ENCODE data around the gene ACVR1. TPM values are rescaled to one million over a fixed set of nuclear protein-coding genes. Genes with fewer than 3 reads are reported as not detected.
A peak's percentile ranks its signal among the peaks of the same experiment; 100 is the strongest.

The ACVR1 gene
- total RNA-seq = 10 to 100 TPM; 18.7 to 19.4 TPM

GRCh38 chr2:157876066-157876785, at the start of gene ACVR1:
TSS of gene ACVR1 (minus strand) at chr2:157876330. CDS start at chr2:157799493, 76,837 bp downstream.
- peak; percentile 91 for DNase-seq
- Mint-ChIP-seq H3K4me3 (peak within 1 kb of the TSS; percentile 86), H3K27ac (peak within 1 kb of the TSS; percentile 75), H3K9me3 (ENCODE audit: low read depth) (no peaks in the 10 kb centered on the region), H3K4me1 (peaks cover 58% of the 10 kb centered on the region), H3K27me3 (no peaks in the 10 kb centered on the region), H3K36me3 (peaks cover 8% of the 10 kb centered on the region)
- CTCF ChIA-PET = interaction anchor here (0.6 to 3.0 kb wide), 19 partner anchors 9 to 585 kb away, joined by 3 to 32 read pairs (median 4); partner anchors contain the start of gene ACVR1C
- peak; percentile 86 for ATAC-seq

- H3K4me3 Mint-ChIP-seq = no peak overlapping the region
- DNase-seq = no peak
- no peak for ATAC-seq
- H3K36me3 Mint-ChIP-seq = no peaks in the 10 kb centered on the region
- peaks cover 2% of the 10 kb centered on the region for H3K9me3 Mint-ChIP-seq (ENCODE audit: low read depth)
- H3K27me3 Mint-ChIP-seq = no peaks in the 10 kb centered on the region
- H3K4me1 Mint-ChIP-seq = no peaks in the 10 kb centered on the region
- CTCF ChIA-PET = no interaction called here
- H3K27ac Mint-ChIP-seq = no peak overlapping the region
Observed at GRCh38 chr2:157925071-157925470, 48.9 kb upstream of the ACVR1 start.

- CTCF ChIA-PET = no interaction called here
- Mint-ChIP-seq H3K9me3 (ENCODE audit: low read depth) (no peaks in the 10 kb centered on the region), H3K36me3 (no peaks in the 10 kb centered on the region), H3K4me1 (no peaks in the 10 kb centered on the region), H3K27ac (no peak overlapping the region), H3K4me3 (no peak overlapping the region), H3K27me3 (no peaks in the 10 kb centered on the region)
- no peak for DNase-seq
- no peak for ATAC-seq
Observed at GRCh38 chr2:157923598-157924217, 47.6 kb upstream of the ACVR1 start.

- Mint-ChIP-seq H3K27ac (no peak overlapping the region), H3K27me3 (no peaks in the 10 kb centered on the region), H3K4me3 (no peak overlapping the region), H3K36me3 (no peaks in the 10 kb centered on the region), H3K4me1 (no peaks in the 10 kb centered on the region), H3K9me3 (ENCODE audit: low read depth) (no peaks in the 10 kb centered on the region)
- no peak for ATAC-seq
- DNase-seq = no peak
- CTCF ChIA-PET = no interaction called here
Observed at GRCh38 chr2:157922815-157923214, 46.7 kb upstream of the ACVR1 start.

- no peak for DNase-seq
- no peak for ATAC-seq
- H3K27me3 Mint-ChIP-seq = no peaks in the 10 kb centered on the region
- H3K4me1 Mint-ChIP-seq = no peaks in the 10 kb centered on the region
- H3K9me3 Mint-ChIP-seq (ENCODE audit: low read depth) = no peaks in the 10 kb centered on the region
- no peaks in the 10 kb centered on the region for H3K36me3 Mint-ChIP-seq
- H3K4me3 Mint-ChIP-seq = no peak overlapping the region
- CTCF ChIA-PET = no interaction called here
- no peak overlapping the region for H3K27ac Mint-ChIP-seq
Observed at GRCh38 chr2:157922336-157922735, 46.2 kb upstream of the ACVR1 start.

GRCh38 chr2:157920736-157921135, 44.6 kb upstream of the ACVR1 start:
- CTCF ChIA-PET = no interaction called here
- no peak for DNase-seq
- no peaks in the 10 kb centered on the region for H3K27me3 Mint-ChIP-seq
- ATAC-seq = no peak
- H3K4me1 Mint-ChIP-seq = no peaks in the 10 kb centered on the region
- H3K4me3 Mint-ChIP-seq = no peak overlapping the region
- H3K36me3 Mint-ChIP-seq = no peaks in the 10 kb centered on the region
- H3K27ac Mint-ChIP-seq = no peak overlapping the region
- no peaks in the 10 kb centered on the region for H3K9me3 Mint-ChIP-seq (ENCODE audit: low read depth)

- ATAC-seq (no peak), DNase-seq (no peak)
- CTCF ChIA-PET = no interaction called here
- Mint-ChIP-seq H3K4me3 (no peak overlapping the region), H3K9me3 (ENCODE audit: low read depth) (no peaks in the 10 kb centered on the region), H3K27me3 (no peaks in the 10 kb centered on the region), H3K4me1 (no peaks in the 10 kb centered on the region), H3K27ac (no peak overlapping the region), H3K36me3 (no peaks in the 10 kb centered on the region)
Observed at GRCh38 chr2:157919181-157919580, 43.1 kb upstream of the ACVR1 start.

- ATAC-seq = no peak
- DNase-seq = no peak
- H3K36me3 Mint-ChIP-seq = no peaks in the 10 kb centered on the region
- CTCF ChIA-PET = no interaction called here
- no peak overlapping the region for H3K4me3 Mint-ChIP-seq
- H3K27me3 Mint-ChIP-seq = no peaks in the 10 kb centered on the region
- H3K27ac Mint-ChIP-seq = no peak overlapping the region
- H3K4me1 Mint-ChIP-seq = no peaks in the 10 kb centered on the region
- no peaks in the 10 kb centered on the region for H3K9me3 Mint-ChIP-seq (ENCODE audit: low read depth)
Observed at GRCh38 chr2:157918319-157918718, 42.2 kb upstream of the ACVR1 start.

- Mint-ChIP-seq H3K9me3 (ENCODE audit: low read depth) (no peaks in the 10 kb centered on the region), H3K4me1 (no peaks in the 10 kb centered on the region), H3K4me3 (no peak overlapping the region), H3K27ac (no peak overlapping the region), H3K27me3 (no peaks in the 10 kb centered on the region), H3K36me3 (no peaks in the 10 kb centered on the region)
- no peak for DNase-seq
- CTCF ChIA-PET = interaction anchor here (0.9 kb wide), 1 partner anchor 11 kb away, joined by 4 read pairs; no protein-coding TSS in a partner anchor
- no peak for ATAC-seq
Observed at GRCh38 chr2:157911750-157912149, 35.6 kb upstream of the ACVR1 start.

GRCh38 chr2:157911246-157911645, 35.1 kb upstream of the ACVR1 start:
- CTCF ChIA-PET = no interaction called here
- no peak overlapping the region for H3K27ac Mint-ChIP-seq
- peaks cover 1% of the 10 kb centered on the region for H3K36me3 Mint-ChIP-seq
- no peak overlapping the region for H3K4me3 Mint-ChIP-seq
- ATAC-seq (no peak), DNase-seq (no peak)
- no peaks in the 10 kb centered on the region for H3K4me1 Mint-ChIP-seq
- no peaks in the 10 kb centered on the region for H3K9me3 Mint-ChIP-seq (ENCODE audit: low read depth)
- no peaks in the 10 kb centered on the region for H3K27me3 Mint-ChIP-seq

- Mint-ChIP-seq H3K27me3 (no peaks in the 10 kb centered on the region), H3K4me3 (no peak overlapping the region), H3K27ac (no peak overlapping the region), H3K4me1 (peaks cover 13% of the 10 kb centered on the region), H3K9me3 (ENCODE audit: low read depth) (no peaks in the 10 kb centered on the region), H3K36me3 (peaks cover 1% of the 10 kb centered on the region)
- DNase-seq (no peak), ATAC-seq (no peak)
- CTCF ChIA-PET = interaction anchor here (0.7 to 2.3 kb wide), 2 partner anchors 119 to 1030 kb away, joined by 3 to 5 read pairs; no protein-coding TSS in a partner anchor
Observed at GRCh38 chr2:157905092-157905491, 29.0 kb upstream of the ACVR1 start.

GRCh38 chr2:157903626-157904025, 27.5 kb upstream of the ACVR1 start:
- Mint-ChIP-seq H3K27me3 (no peaks in the 10 kb centered on the region), H3K4me3 (no peak overlapping the region), H3K27ac (no peak overlapping the region), H3K9me3 (ENCODE audit: low read depth) (no peaks in the 10 kb centered on the region), H3K4me1 (peaks cover 25% of the 10 kb centered on the region), H3K36me3 (peaks cover 1% of the 10 kb centered on the region)
- ATAC-seq = no peak
- CTCF ChIA-PET = interaction anchor here (1.0 kb wide), 1 partner anchor 28 kb away, joined by 4 read pairs; the partner anchor contains the start of gene ACVR1
- DNase-seq = no peak

- ATAC-seq = no peak
- Mint-ChIP-seq H3K27me3 (no peaks in the 10 kb centered on the region), H3K36me3 (peaks cover 1% of the 10 kb centered on the region), H3K4me3 (no peak overlapping the region), H3K27ac (no peak overlapping the region), H3K4me1 (peaks cover 30% of the 10 kb centered on the region), H3K9me3 (ENCODE audit: low read depth) (no peaks in the 10 kb centered on the region)
- CTCF ChIA-PET = interaction anchor here (1.0 kb wide), 1 partner anchor 27 kb away, joined by 4 read pairs; the partner anchor contains the start of gene ACVR1
- DNase-seq = no peak
Observed at GRCh38 chr2:157903151-157903550, 27.0 kb upstream of the ACVR1 start.

- CTCF ChIA-PET = interaction anchor here (1.0 to 1.2 kb wide), 3 partner anchors 27 to 33 kb away, joined by 4 read pairs; partner anchors contain the start of gene ACVR1
- no peak overlapping the region for H3K27ac Mint-ChIP-seq
Observed at GRCh38 chr2:157902692-157903091, 26.6 kb upstream of the ACVR1 start.

More at GRCh38 chr2:157902692-157903091, 26.6 kb upstream of the ACVR1 start:
- Mint-ChIP-seq H3K36me3 (peaks cover 1% of the 10 kb centered on the region), H3K27me3 (no peaks in the 10 kb centered on the region), H3K9me3 (ENCODE audit: low read depth) (no peaks in the 10 kb centered on the region), H3K4me3 (no peak overlapping the region), H3K4me1 (peaks cover 35% of the 10 kb centered on the region)
- DNase-seq (no peak), ATAC-seq (no peak)
